Fibroblast of lung (primary cell): Measurements from ENCODE around the gene OR2B2.

Source experiments
- CTCF ChIP-seq, 2 donors: IDR thresholded peaks in 1 of 2; conservative IDR thresholded peaks in 1 of 2; 1 replicate in 1 of 2; 2 replicates in 1 of 2; pipeline ENCODE4 v1.5.1; 2011 to 2012; ENCODE audit warnings: low read length in 2 of 2, control low read depth in 1 of 2, inconsistent platforms in 1 of 2, low read depth in 1 of 2, mild to moderate bottlenecking in 1 of 2
- EZH2 ChIP-seq: IDR thresholded peaks from 2 replicates; pipeline ENCODE4 v1.5.1; 2012; ENCODE audit warnings: low read length, control low read depth, mild to moderate bottlenecking; ENCODE audit errors: missing control alignments

DNA sequence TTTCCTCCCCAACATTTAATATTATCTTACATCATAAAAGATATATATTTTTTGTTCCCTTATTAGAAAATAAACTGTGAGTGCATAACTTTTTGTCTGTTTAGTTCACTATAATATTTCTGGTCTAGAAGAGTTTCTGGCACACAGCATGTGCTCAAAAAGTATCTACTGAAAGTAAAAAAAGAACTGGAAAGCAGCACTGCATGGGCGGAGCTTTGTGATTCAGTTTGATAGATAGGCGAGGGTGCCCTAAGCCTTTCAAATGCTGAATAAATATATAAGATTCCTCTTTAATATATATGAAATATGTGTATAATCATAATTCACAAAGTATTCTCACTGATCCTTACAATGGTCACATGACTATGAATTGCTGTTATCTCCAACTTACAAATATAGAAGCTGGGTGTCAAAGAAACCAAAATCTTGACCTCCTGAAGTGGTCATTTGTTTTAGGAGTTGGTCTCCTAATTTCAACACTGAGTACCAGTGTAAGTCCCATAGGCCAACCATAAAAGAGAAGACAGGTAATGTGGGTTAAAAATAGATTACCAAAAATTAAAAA is 50.8 kb downstream of the OR2B2 start:
- no peak for TF ChIP-seq CTCF (conservative IDR thresholded peaks at IDR 0.05 in 1 of 2, IDR thresholded peaks at IDR 0.05 in 1 of 2; ENCODE audit: low read depth in 1 of 2, low read length in 2 of 2)
- TF ChIP-seq EZH2 = no peak
